GM12874 (cell line): ENCODE data around the gene TLCD3B.

Experiments used
- CTCF ChIP-seq: IDR thresholded peaks from 2 replicates; pipeline ENCODE4 v1.5.1; 2011; ENCODE audit warnings: low read depth, mild to moderate bottlenecking, control low read depth, low read length, moderate library complexity; ENCODE audit not compliant: insufficient read depth

TLCD3B gene

GRCh38 chr16:29986231-29986630 is 44.8 kb downstream of the TLCD3B start:
- TF ChIP-seq CTCF, result no peak

GRCh38 chr16:29985271-29985811 is 45.7 kb downstream of the TLCD3B start:
- no peak for TF ChIP-seq CTCF

- TF ChIP-seq CTCF, result no peak
Observed at GRCh38 chr16:29984764-29985147, 46.3 kb downstream of the TLCD3B start.

- no peak for TF ChIP-seq CTCF
Observed at GRCh38 chr16:29984137-29984763, 46.8 kb downstream of the TLCD3B start.

GRCh38 chr16:29983420-29984136 is 47.5 kb downstream of the TLCD3B start:
- no peak for TF ChIP-seq CTCF

GRCh38 chr16:29982560-29983419 is 48.3 kb downstream of the TLCD3B start:
- TF ChIP-seq CTCF, result no peak
